ENCODE results near the gene PDE7B. TPM values are rescaled to one million over a fixed set of nuclear protein-coding genes. Genes with fewer than 3 reads are reported as not detected.

PDE7B gene
- total and polyA plus RNA-seq, 2 experiments from 2014 or later = 3.1 to 6.8 TPM

- Histone ChIP-seq H3K79me2 (ENCODE audit: insufficient read depth) (no peaks in the 10 kb centered on the region), H3K4me1 (ENCODE audit: insufficient read depth) (no peaks in the 10 kb centered on the region), H3K9me2 (ENCODE audit: insufficient read depth) (no peaks in the 10 kb centered on the region), H3K9me3 (ENCODE audit: low read depth) (no peaks in the 10 kb centered on the region), H3K36me3 (ENCODE audit: low read depth) (0 out of 2 replicates have a peak, but pooled peaks cover 7% of the 10 kb centered on the region), H4K20me1 (ENCODE audit: insufficient read depth) (no peaks in the 10 kb centered on the region), H3F3A (ENCODE audit: insufficient read depth) (no peaks in the 10 kb centered on the region), H3K27me3 (replicated peaks; ENCODE audit: insufficient read depth) (no peaks in the 10 kb centered on the region), H2AFZ (no peak overlapping the region), H3K4me3 (no peak overlapping the region), H3K4me2 (ENCODE audit: unreplicated experiment) (no peak overlapping the region), H3K27ac (no peak overlapping the region), H3K9ac (no peak overlapping the region)
- TF ChIP-seq EZH2phosphoT487 (IDR thresholded peaks at IDR 0.05; ENCODE audit: insufficient read depth, low read depth) (no peak), EZH2 (IDR thresholded peaks at IDR 0.05; ENCODE audit: insufficient read depth, poor library complexity, severe bottlenecking) (no peak)
- DNase-seq = no peak
- in situ Hi-C loops (cut with MboI) = no loop called here
- WGBS, 2 experiments (ENCODE audit: low coverage in 1 of 2, low lambda C conversion rate in 2 of 2, missing lambda C conversion rate in 2 of 2) = 95% methylated on average over 4 of the region's 4 CpGs
Measured at GRCh38 chr6:136158387-136158821, 306.9 kb downstream of the PDE7B start.

- Histone ChIP-seq H2AFZ (no peak overlapping the region), H3K27me3 (replicated peaks; ENCODE audit: insufficient read depth) (no peaks in the 10 kb centered on the region), H3K9ac (no peak overlapping the region), H3K9me3 (ENCODE audit: low read depth) (no peaks in the 10 kb centered on the region), H3K27ac (no peak overlapping the region), H4K20me1 (ENCODE audit: insufficient read depth) (no peaks in the 10 kb centered on the region), H3K4me3 (no peak overlapping the region), H3K36me3 (ENCODE audit: low read depth) (0 out of 2 replicates have a peak, but pooled peaks cover 7% of the 10 kb centered on the region), H3F3A (ENCODE audit: insufficient read depth) (no peaks in the 10 kb centered on the region), H3K9me2 (ENCODE audit: insufficient read depth) (no peaks in the 10 kb centered on the region), H3K4me2 (ENCODE audit: unreplicated experiment) (no peak overlapping the region), H3K79me2 (ENCODE audit: insufficient read depth) (no peaks in the 10 kb centered on the region), H3K4me1 (ENCODE audit: insufficient read depth) (no peaks in the 10 kb centered on the region)
- 50 to 52% methylated on average over 2 of the region's 2 CpGs for WGBS, 2 experiments (ENCODE audit: low coverage in 1 of 2, low lambda C conversion rate in 2 of 2, missing lambda C conversion rate in 2 of 2)
- in situ Hi-C loops (cut with MboI) = no loop called here
- no peak for DNase-seq
- no peak for TF ChIP-seq EZH2 (IDR thresholded peaks at IDR 0.05; ENCODE audit: insufficient read depth, poor library complexity, severe bottlenecking)
- no peak for TF ChIP-seq EZH2phosphoT487 (IDR thresholded peaks at IDR 0.05; ENCODE audit: insufficient read depth, low read depth)
Measured at GRCh38 chr6:136158971-136159370, 307.5 kb downstream of the PDE7B start.

- WGBS, 2 experiments (ENCODE audit: low coverage in 1 of 2, low lambda C conversion rate in 2 of 2, missing lambda C conversion rate in 2 of 2) = 82 to 84% methylated on average over 4 of the region's 4 CpGs
- Histone ChIP-seq H3K9me2 (ENCODE audit: insufficient read depth) (no peaks in the 10 kb centered on the region), H3K27me3 (replicated peaks; ENCODE audit: insufficient read depth) (no peaks in the 10 kb centered on the region), H3K4me1 (ENCODE audit: insufficient read depth) (no peaks in the 10 kb centered on the region), H3K27ac (no peak overlapping the region), H3K9ac (no peak overlapping the region), H3K9me3 (ENCODE audit: low read depth) (no peaks in the 10 kb centered on the region), H3K4me3 (no peak overlapping the region), H3K79me2 (ENCODE audit: insufficient read depth) (no peaks in the 10 kb centered on the region), H2AFZ (no peak overlapping the region), H3F3A (ENCODE audit: insufficient read depth) (no peaks in the 10 kb centered on the region), H3K4me2 (ENCODE audit: unreplicated experiment) (no peak overlapping the region), H3K36me3 (ENCODE audit: low read depth) (0 out of 2 replicates have a peak, but pooled peaks cover 7% of the 10 kb centered on the region), H4K20me1 (ENCODE audit: insufficient read depth) (no peaks in the 10 kb centered on the region)
- in situ Hi-C loops (cut with MboI) = no loop called here
- TF ChIP-seq EZH2phosphoT487 (IDR thresholded peaks at IDR 0.05; ENCODE audit: insufficient read depth, low read depth) (no peak), EZH2 (IDR thresholded peaks at IDR 0.05; ENCODE audit: insufficient read depth, poor library complexity, severe bottlenecking) (no peak)
- DNase-seq = no peak
Measured at GRCh38 chr6:136160250-136160649, 308.7 kb downstream of the PDE7B start.

GRCh38 chr6:136161950-136162349 is 310.4 kb downstream of the PDE7B start:
- H3K9me3 ChIP-seq (ENCODE audit: low read depth) = no peaks in the 10 kb centered on the region
- 77% methylated on average over 3 of the region's 3 CpGs for WGBS, 2 experiments (ENCODE audit: low coverage in 1 of 2, low lambda C conversion rate in 2 of 2, missing lambda C conversion rate in 2 of 2)

More at GRCh38 chr6:136161950-136162349, 310.4 kb downstream of the PDE7B start:
- H3K4me2 ChIP-seq (ENCODE audit: unreplicated experiment) = no peak overlapping the region
- no peaks in the 10 kb centered on the region for H4K20me1 ChIP-seq (ENCODE audit: insufficient read depth)
- no peaks in the 10 kb centered on the region for H3K79me2 ChIP-seq (ENCODE audit: insufficient read depth)
- in situ Hi-C loops (cut with MboI) = no loop called here
- H3K27me3 ChIP-seq (replicated peaks; ENCODE audit: insufficient read depth) = no peaks in the 10 kb centered on the region
- no peak for DNase-seq
- no peak overlapping the region for H3K9ac ChIP-seq
- 0 out of 2 replicates have a peak, but pooled peaks cover 3% of the 10 kb centered on the region for H3K36me3 ChIP-seq (ENCODE audit: low read depth)
- H3K27ac ChIP-seq = no peak overlapping the region
- no peak overlapping the region for H3K4me3 ChIP-seq
- peaks cover 3% of the 10 kb centered on the region; the same call in 1 of the 2 replicates for H3K9me2 ChIP-seq (ENCODE audit: insufficient read depth)
- H3F3A ChIP-seq (ENCODE audit: insufficient read depth) = no peaks in the 10 kb centered on the region
- no peaks in the 10 kb centered on the region for H3K4me1 ChIP-seq (ENCODE audit: insufficient read depth)
- TF ChIP-seq EZH2 (IDR thresholded peaks at IDR 0.05; ENCODE audit: insufficient read depth, poor library complexity, severe bottlenecking) = no peak
- TF ChIP-seq EZH2phosphoT487 (IDR thresholded peaks at IDR 0.05; ENCODE audit: insufficient read depth, low read depth) = no peak
- H2AFZ ChIP-seq = no peak overlapping the region
